IPS-18c (cell line): ENCODE data around the gene LYVE1.
"Not testable (repeated sequence)": the region's sequence is repeated elsewhere in the genome, so short reads cannot be mapped to it uniquely, and the experiment has no call there.

Experiments used
- H3K4me3 ChIP-seq: 2 replicates; pipeline ENCODE4 v1.7.0; 2013; ENCODE audit warnings: low read depth, mild to moderate bottlenecking, low read length, moderate library complexity; ENCODE audit not compliant: insufficient read depth
- H3K9me3 ChIP-seq: one replicate; pipeline ENCODE4 v1.6.1; 2013; ENCODE audit warnings: mild to moderate bottlenecking, low read length, moderate library complexity; ENCODE audit not compliant: control insufficient read depth, insufficient read depth

The LYVE1 gene

GRCh38 chr11:10598816-10599215 lies 30.4 kb upstream of the LYVE1 start:
- H3K4me3 ChIP-seq: no peak overlapping the region
- no peaks in the 10 kb centered on the region for H3K9me3 ChIP-seq

- Histone ChIP-seq H3K9me3 (no peaks in the 10 kb centered on the region), H3K4me3 (no peak overlapping the region)
Observed at GRCh38 chr11:10597877-10598351, 29.4 kb upstream of the LYVE1 start.

GRCh38 chr11:10595840-10596239 lies 27.4 kb upstream of the LYVE1 start:
- H3K4me3 ChIP-seq, H3K9me3 ChIP-seq: not testable (repeated sequence)

GRCh38 chr11:10594407-10594806 lies 25.9 kb upstream of the LYVE1 start:
- no peak overlapping the region for H3K4me3 ChIP-seq
- peaks cover 3% of the 10 kb centered on the region for H3K9me3 ChIP-seq

GRCh38 chr11:10592331-10592730 lies 23.9 kb upstream of the LYVE1 start:
- no peak overlapping the region for H3K4me3 ChIP-seq
- peaks cover 3% of the 10 kb centered on the region for H3K9me3 ChIP-seq

- peaks cover 3% of the 10 kb centered on the region for H3K9me3 ChIP-seq
Observed at GRCh38 chr11:10591741-10592140, 23.3 kb upstream of the LYVE1 start.

GRCh38 chr11:10590218-10590915 lies 21.9 kb upstream of the LYVE1 start:
- H3K4me3 ChIP-seq: no peak overlapping the region
- peaks cover 3% of the 10 kb centered on the region for H3K9me3 ChIP-seq

More at GRCh38 chr11:10591741-10592140, 23.3 kb upstream of the LYVE1 start:
- H3K4me3 ChIP-seq: no peak overlapping the region

- peaks cover 3% of the 10 kb centered on the region for H3K9me3 ChIP-seq
Observed at GRCh38 chr11:10588904-10589303, 20.4 kb upstream of the LYVE1 start.

GRCh38 chr11:10587995-10588394 lies 19.5 kb upstream of the LYVE1 start:
- H3K4me3 ChIP-seq: no peak overlapping the region
- peaks cover 3% of the 10 kb centered on the region for H3K9me3 ChIP-seq

More at GRCh38 chr11:10588904-10589303, 20.4 kb upstream of the LYVE1 start:
- no peak overlapping the region for H3K4me3 ChIP-seq

- Histone ChIP-seq H3K4me3 (no peak overlapping the region), H3K9me3 (peaks cover 3% of the 10 kb centered on the region)
Observed at GRCh38 chr11:10587388-10587787, 18.9 kb upstream of the LYVE1 start.

- Histone ChIP-seq H3K9me3 (no peaks in the 10 kb centered on the region), H3K4me3 (no peak overlapping the region)
Observed at GRCh38 chr11:10584071-10584501, 15.6 kb upstream of the LYVE1 start.

- Histone ChIP-seq H3K9me3 (peaks cover 1% of the 10 kb centered on the region), H3K4me3 (no peak overlapping the region)
Observed at GRCh38 chr11:10581481-10582019, 13.1 kb upstream of the LYVE1 start.

GRCh38 chr11:10580623-10581022 lies 12.2 kb upstream of the LYVE1 start:
- peaks cover 2% of the 10 kb centered on the region for H3K9me3 ChIP-seq
- no peak overlapping the region for H3K4me3 ChIP-seq

- Histone ChIP-seq H3K9me3 (peaks cover 2% of the 10 kb centered on the region), H3K4me3 (no peak overlapping the region)
Observed at GRCh38 chr11:10579700-10580099, 11.2 kb upstream of the LYVE1 start.

- H3K4me3 ChIP-seq: no peak overlapping the region
- peaks cover 2% of the 10 kb centered on the region for H3K9me3 ChIP-seq
Observed at GRCh38 chr11:10576035-10576398, 7.6 kb upstream of the LYVE1 start.

GRCh38 chr11:10575346-10576034 lies 7.0 kb upstream of the LYVE1 start:
- H3K4me3 ChIP-seq: no peak overlapping the region
- H3K9me3 ChIP-seq: peaks cover 2% of the 10 kb centered on the region

- Histone ChIP-seq H3K9me3 (peaks cover 2% of the 10 kb centered on the region), H3K4me3 (no peak overlapping the region)
Observed at GRCh38 chr11:10573556-10573955, 5.1 kb upstream of the LYVE1 start.

GRCh38 chr11:10573028-10573427 lies 4.6 kb upstream of the LYVE1 start:
- Histone ChIP-seq H3K9me3 (peaks cover 2% of the 10 kb centered on the region), H3K4me3 (no peak overlapping the region)
